ENCODE data around the gene SETD2. TPM values are rescaled to one million over a fixed set of nuclear protein-coding genes. Genes with fewer than 3 reads are reported as not detected.

Gene SETD2
- total and polyA plus RNA-seq, 9 of the 15 experiments (the other 6 are each of a cell fraction or from before 2014, with no cell fraction given): 8.2 to 44.0 (median 33.6) TPM

- peaks cover 24 to 60% of the 10 kb centered on the region in 2 experiments for H3K4me1 ChIP-seq (replicated peaks in 1 of 2; ENCODE audit: control insufficient read depth in 2 of 2, insufficient read depth in 2 of 2, low read length in 2 of 2)
- H2AFZ ChIP-seq (ENCODE audit: low read depth, low read length): no peak overlapping the region
- ATAC-seq (no peak), DNase-seq (ENCODE audit: extremely low read depth in 1 of 4, low spot score in 3 of 4) (no peak), FAIRE-seq (no peak)
- WGBS (ENCODE audit: insufficient coverage, low coverage, missing lambda C conversion rate): 92% methylated on average over 15 of the region's 16 CpGs
- peaks cover 28% of the 10 kb centered on the region for H3K79me2 ChIP-seq (ENCODE audit: control insufficient read depth, insufficient read depth, low read length)
- no peaks in the 10 kb centered on the region for H3K9me3 ChIP-seq (replicated peaks; ENCODE audit: control insufficient read depth, insufficient read depth, low read depth, low read length)
- no peak overlapping the region for H3K27ac ChIP-seq (ENCODE audit: extremely low read depth, low read depth, low read length)
- POLR2A ChIA-PET: interaction anchor here (0.6 to 2.2 kb wide), 7 partner anchors 10 to 62 kb away, joined by 3 to 7 read pairs (median 5); partner anchors contain the start of gene NBEAL2
- intact Hi-C loops (cut with micrococcal nuclease): loop anchor here (10.0 kb wide), 1 partner anchor 287 kb away; the partner anchor contains the start of gene TMIE
- no peaks in the 10 kb centered on the region for H4K20me1 ChIP-seq (replicated peaks; ENCODE audit: control insufficient read depth, insufficient read depth, low read length)
- CTCF ChIA-PET (ENCODE audit: low intra/inter-chr PET ratio): no interaction called here
- no peak overlapping the region for H3K4me2 ChIP-seq (ENCODE audit: insufficient read depth, low read length)
- in situ Hi-C loops (cut with MboI): no loop called here
- no peaks in the 10 kb centered on the region for H3K27me3 ChIP-seq (ENCODE audit: control insufficient read depth in 2 of 2, insufficient read depth in 2 of 2, low read length in 2 of 2)
- BruUV-seq (replicated peaks): no TSS peak
- H3K4me3 ChIP-seq: no peak overlapping the region
- peaks cover 5% of the 10 kb centered on the region for H3K9me1 ChIP-seq (ENCODE audit: control insufficient read depth, insufficient read depth, low read length)
- peak overlapping the region in 1 of 2 experiments; percentile 24; a peak in 1 of 4 replicates for H3K9ac ChIP-seq (ENCODE audit: insufficient read depth in 1 of 2, low read depth in 2 of 2, low read length in 2 of 2)
- H3K36me3 ChIP-seq (ENCODE audit: control insufficient read depth, insufficient read depth, low read length): peaks cover 79% of the 10 kb centered on the region
- TF ChIP-seq FOXA3 (CRISPR knock-in tag; conservative IDR thresholded peaks at IDR 0.05 in 1 of 2, IDR thresholded peaks at IDR 0.05 in 1 of 2) (no peak), CREM (IDR thresholded peaks at IDR 0.05; ENCODE audit: low read depth) (no peak), RBFOX2 (IDR thresholded peaks at IDR 0.05; ENCODE audit: low read depth, low read length) (peak; percentile 47), CHAMP1 (IDR thresholded peaks at IDR 0.05) (no peak), DDX20 (tag; IDR thresholded peaks at IDR 0.05; ENCODE audit: low read depth) (no peak), RAD21 (CRISPR knock-in tag; conservative IDR thresholded peaks at IDR 0.05 in 1 of 2, IDR thresholded peaks at IDR 0.05 in 1 of 2) (no peak), POLR2AphosphoS5 (IDR thresholded peaks at IDR 0.05; ENCODE audit: control insufficient read depth, insufficient read depth, low read depth, low read length) (peak; percentile 25; the same call in 1 of the 2 replicates), NCOA1 (IDR thresholded peaks at IDR 0.05; ENCODE audit: low read depth) (no peak), POU5F1 (IDR thresholded peaks at IDR 0.05; ENCODE audit: borderline replicate concordance, low read depth, low read length, partially characterized antibody) (no peak), SRSF9 (IDR thresholded peaks at IDR 0.05; ENCODE audit: borderline replicate concordance, low read depth, low read length) (no peak), FOXP1 (CRISPR knock-in tag; IDR thresholded peaks at IDR 0.05) (no peak), PTTG1 (tag; IDR thresholded peaks at IDR 0.05; ENCODE audit: low read depth) (no peak), HMG20A (CRISPR knock-in tag; conservative IDR thresholded peaks at IDR 0.05) (no peak), ZEB2 (IDR thresholded peaks at IDR 0.05) (no peak), ZNF121 (CRISPR knock-in tag; conservative IDR thresholded peaks at IDR 0.05) (no peak)
- TF ChIP-seq, protein P1, sequence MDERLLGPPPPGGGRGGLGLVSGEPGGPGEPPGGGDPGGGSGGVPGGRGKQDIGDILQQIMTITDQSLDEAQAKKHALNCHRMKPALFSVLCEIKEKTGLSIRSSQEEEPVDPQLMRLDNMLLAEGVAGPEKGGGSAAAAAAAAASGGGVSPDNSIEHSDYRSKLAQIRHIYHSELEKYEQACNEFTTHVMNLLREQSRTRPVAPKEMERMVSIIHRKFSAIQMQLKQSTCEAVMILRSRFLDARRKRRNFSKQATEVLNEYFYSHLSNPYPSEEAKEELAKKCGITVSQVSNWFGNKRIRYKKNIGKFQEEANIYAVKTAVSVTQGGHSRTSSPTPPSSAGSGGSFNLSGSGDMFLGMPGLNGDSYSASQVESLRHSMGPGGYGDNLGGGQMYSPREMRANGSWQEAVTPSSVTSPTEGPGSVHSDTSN (CRISPR knock-in tag; IDR thresholded peaks at IDR 0.05; ENCODE audit: low read depth): no peak
- TF ChIP-seq, protein P1 (tag; conservative IDR thresholded peaks at IDR 0.05; ENCODE audit: low read depth): no peak
Observed at GRCh38 chr3:46991406-46992165, 172.3 kb downstream of the SETD2 start.
